Mammary epithelial cell (primary cell): ENCODE measurements around the gene SRRM5.

Experiments
- EZH2 ChIP-seq: IDR thresholded peaks from 2 replicates; pipeline ENCODE4 v1.6.1; 2012; ENCODE audit warnings: low read length, inconsistent platforms, borderline replicate concordance
- TF ChIP-seq, protein P1 (sequence below), 2 donors: IDR thresholded peaks in 1 of 2; conservative IDR thresholded peaks in 1 of 2; 2 replicates each; pipeline ENCODE4 v1.5.1; 2011 to 2012; ENCODE audit warnings: inconsistent platforms in 2 of 2, low read length in 2 of 2, mild to moderate bottlenecking in 2 of 2, control low read depth in 1 of 2, low read depth in 1 of 2; ENCODE audit not compliant: insufficient read depth in 1 of 2; ENCODE audit errors: extremely low read depth in 1 of 2

- TF ChIP-seq, protein P1, sequence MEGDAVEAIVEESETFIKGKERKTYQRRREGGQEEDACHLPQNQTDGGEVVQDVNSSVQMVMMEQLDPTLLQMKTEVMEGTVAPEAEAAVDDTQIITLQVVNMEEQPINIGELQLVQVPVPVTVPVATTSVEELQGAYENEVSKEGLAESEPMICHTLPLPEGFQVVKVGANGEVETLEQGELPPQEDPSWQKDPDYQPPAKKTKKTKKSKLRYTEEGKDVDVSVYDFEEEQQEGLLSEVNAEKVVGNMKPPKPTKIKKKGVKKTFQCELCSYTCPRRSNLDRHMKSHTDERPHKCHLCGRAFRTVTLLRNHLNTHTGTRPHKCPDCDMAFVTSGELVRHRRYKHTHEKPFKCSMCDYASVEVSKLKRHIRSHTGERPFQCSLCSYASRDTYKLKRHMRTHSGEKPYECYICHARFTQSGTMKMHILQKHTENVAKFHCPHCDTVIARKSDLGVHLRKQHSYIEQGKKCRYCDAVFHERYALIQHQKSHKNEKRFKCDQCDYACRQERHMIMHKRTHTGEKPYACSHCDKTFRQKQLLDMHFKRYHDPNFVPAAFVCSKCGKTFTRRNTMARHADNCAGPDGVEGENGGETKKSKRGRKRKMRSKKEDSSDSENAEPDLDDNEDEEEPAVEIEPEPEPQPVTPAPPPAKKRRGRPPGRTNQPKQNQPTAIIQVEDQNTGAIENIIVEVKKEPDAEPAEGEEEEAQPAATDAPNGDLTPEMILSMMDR (conservative IDR thresholded peaks at IDR 0.05 in 1 of 2, IDR thresholded peaks at IDR 0.05 in 1 of 2; ENCODE audit: extremely low read depth in 1 of 2, insufficient read depth in 1 of 2, low read depth in 1 of 2, low read length in 2 of 2): no peak
- TF ChIP-seq EZH2: no peak
Observed at GRCh38 chr19:43644181-43644580, 32.3 kb downstream of the SRRM5 start.
